ENCODE data around the gene MDFI. TPM values are rescaled to one million over a fixed set of nuclear protein-coding genes. Genes with fewer than 3 reads are reported as not detected.

MDFI gene
- total RNA-seq, 2 experiments from 2014 or later, result not detected

- DNase-seq (ENCODE audit: low spot score), result no peak
- Histone ChIP-seq H3K4me3 (ENCODE audit: low read depth, low read length, poor library complexity, severe bottlenecking) (no peak overlapping the region), H4K20me1 (ENCODE audit: insufficient read depth, low read length) (no peaks in the 10 kb centered on the region; the same call in 1 of the 2 replicates), H3K79me2 (ENCODE audit: insufficient read depth, low read depth, low read length) (peaks cover 26% of the 10 kb centered on the region), H3K4me1 (ENCODE audit: insufficient read depth, low read length, poor library complexity, severe bottlenecking) (peaks cover 38% of the 10 kb centered on the region), H3K9me2 (ENCODE audit: insufficient read depth, low read length) (no peaks in the 10 kb centered on the region), H3K27ac (ENCODE audit: low read depth, low read length, poor library complexity, severe bottlenecking) (no peak overlapping the region), H3K4me2 (ENCODE audit: low read length) (no peak overlapping the region), H3K9me3 (ENCODE audit: low read length) (no peaks in the 10 kb centered on the region), H3K36me3 (ENCODE audit: insufficient read depth, low read length) (peaks cover 42% of the 10 kb centered on the region; the same call in 1 of the 2 replicates), H2AFZ (ENCODE audit: low read length) (no peak overlapping the region)
- intact Hi-C loops (cut with micrococcal nuclease; ENCODE audit: unreplicated experiment), result no loop called here
- POLR2A ChIA-PET, result no interaction called here
- TF ChIP-seq EZH2phosphoT487 (IDR thresholded peaks at IDR 0.05; ENCODE audit: borderline replicate concordance, low read depth, low read length) (no peak), CTCF (conservative IDR thresholded peaks at IDR 0.05; ENCODE audit: low read length) (no peak)
- CTCF ChIA-PET (ENCODE audit: unreplicated experiment), result interaction anchor here (0.6 to 0.7 kb wide), 2 partner anchors 195 to 1900 kb away, joined by 4 to 5 read pairs; partner anchors contain the start of gene USP49
- no TSS peak for BruUV-seq (replicated peaks)
Measured at GRCh38 chr6:41700463-41701347, 62.4 kb downstream of the MDFI start.

- intact Hi-C loops (cut with micrococcal nuclease; ENCODE audit: unreplicated experiment), result no loop called here
- H3K9me2 ChIP-seq (ENCODE audit: insufficient read depth, low read length), result no peaks in the 10 kb centered on the region
- no peak for DNase-seq (ENCODE audit: low spot score)
- H2AFZ ChIP-seq (ENCODE audit: low read length), result no peak overlapping the region
- H3K36me3 ChIP-seq (ENCODE audit: insufficient read depth, low read length), result peaks cover 37% of the 10 kb centered on the region; the same call in 1 of the 2 replicates
- CTCF ChIA-PET (ENCODE audit: unreplicated experiment), result no interaction called here
- no TSS peak for BruUV-seq (replicated peaks)
- no peaks in the 10 kb centered on the region; the same call in 1 of the 2 replicates for H4K20me1 ChIP-seq (ENCODE audit: insufficient read depth, low read length)
- POLR2A ChIA-PET, result interaction anchor here (7.0 to 8.3 kb wide), 2 partner anchors 16 to 30 kb away, joined by 65 to 118 read pairs; partner anchors contain the start of gene TFEB
- TF ChIP-seq CTCF (conservative IDR thresholded peaks at IDR 0.05; ENCODE audit: low read length), result no peak
- no peak for TF ChIP-seq EZH2phosphoT487 (IDR thresholded peaks at IDR 0.05; ENCODE audit: borderline replicate concordance, low read depth, low read length)
- no peak overlapping the region for H3K4me2 ChIP-seq (ENCODE audit: low read length)
- peaks cover 53% of the 10 kb centered on the region for H3K4me1 ChIP-seq (ENCODE audit: insufficient read depth, low read length, poor library complexity, severe bottlenecking)
- H3K9me3 ChIP-seq (ENCODE audit: low read length), result no peaks in the 10 kb centered on the region
- H3K4me3 ChIP-seq (ENCODE audit: low read depth, low read length, poor library complexity, severe bottlenecking), result no peak overlapping the region
- H3K27ac ChIP-seq (ENCODE audit: low read depth, low read length, poor library complexity, severe bottlenecking), result no peak overlapping the region
- H3K79me2 ChIP-seq (ENCODE audit: insufficient read depth, low read depth, low read length), result peaks cover 29% of the 10 kb centered on the region
Measured at GRCh38 chr6:41702089-41702745, 63.9 kb downstream of the MDFI start.
